ENCODE measurements around the gene RAD18.

DNA sequence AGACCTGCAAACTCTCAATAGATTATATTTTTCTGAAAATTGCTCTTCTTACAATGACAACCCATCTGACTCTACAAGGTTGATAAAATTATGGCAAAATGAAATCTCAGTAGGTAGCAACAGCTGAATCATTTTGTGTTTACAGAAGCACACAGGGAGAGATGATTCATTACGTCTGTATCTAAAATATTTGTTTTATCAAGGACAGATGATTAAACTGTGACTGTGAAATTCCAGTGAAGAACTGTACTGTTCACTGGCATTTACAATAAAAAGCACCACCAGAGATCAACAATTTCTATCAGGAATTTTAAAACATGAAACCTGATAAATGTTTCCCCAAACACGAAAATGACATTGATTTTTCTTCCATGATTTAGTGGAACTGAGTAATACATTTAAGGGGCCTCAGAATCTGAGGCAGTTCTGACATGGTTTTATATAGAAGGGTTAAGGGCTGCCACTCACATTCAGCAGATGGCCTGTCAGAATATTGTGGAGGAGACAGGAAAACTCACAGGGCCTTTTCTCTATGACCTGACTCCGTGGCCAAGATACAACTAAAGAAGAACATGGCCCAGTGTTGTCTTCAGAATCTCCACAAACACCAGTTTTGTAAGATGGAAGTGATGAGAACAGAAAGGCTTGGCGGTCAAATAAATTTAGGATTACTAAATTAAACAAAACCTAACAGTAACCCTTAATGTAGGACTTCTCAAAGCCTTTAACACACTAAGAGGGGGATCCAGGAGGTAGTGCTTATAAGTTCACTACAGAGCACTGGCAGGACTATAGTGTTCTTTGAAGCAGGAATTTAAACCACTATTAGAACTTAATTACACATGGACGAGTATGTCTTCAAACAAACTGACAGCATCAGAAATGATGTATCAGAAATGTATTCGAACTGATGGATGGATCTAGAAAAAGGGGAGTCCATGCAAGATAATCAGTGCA, 25.9 kb downstream of the RAD18 start:
- TF ChIP-seq EZH2 (IDR thresholded peaks at IDR 0.05; ENCODE audit: borderline replicate concordance, low read length) (no peak), CTCF (IDR thresholded peaks at IDR 0.05; ENCODE audit: low read length) (no peak)

Measured in OCI-LY1 (cell line).